HCEC 1CT (cell line): ENCODE measurements around the gene DR1.

Experiments used
- DNase-seq: peaks from one replicate; pipeline ENCODE4 v3.0.0-alpha.2; 2017

Gene DR1

DNA sequence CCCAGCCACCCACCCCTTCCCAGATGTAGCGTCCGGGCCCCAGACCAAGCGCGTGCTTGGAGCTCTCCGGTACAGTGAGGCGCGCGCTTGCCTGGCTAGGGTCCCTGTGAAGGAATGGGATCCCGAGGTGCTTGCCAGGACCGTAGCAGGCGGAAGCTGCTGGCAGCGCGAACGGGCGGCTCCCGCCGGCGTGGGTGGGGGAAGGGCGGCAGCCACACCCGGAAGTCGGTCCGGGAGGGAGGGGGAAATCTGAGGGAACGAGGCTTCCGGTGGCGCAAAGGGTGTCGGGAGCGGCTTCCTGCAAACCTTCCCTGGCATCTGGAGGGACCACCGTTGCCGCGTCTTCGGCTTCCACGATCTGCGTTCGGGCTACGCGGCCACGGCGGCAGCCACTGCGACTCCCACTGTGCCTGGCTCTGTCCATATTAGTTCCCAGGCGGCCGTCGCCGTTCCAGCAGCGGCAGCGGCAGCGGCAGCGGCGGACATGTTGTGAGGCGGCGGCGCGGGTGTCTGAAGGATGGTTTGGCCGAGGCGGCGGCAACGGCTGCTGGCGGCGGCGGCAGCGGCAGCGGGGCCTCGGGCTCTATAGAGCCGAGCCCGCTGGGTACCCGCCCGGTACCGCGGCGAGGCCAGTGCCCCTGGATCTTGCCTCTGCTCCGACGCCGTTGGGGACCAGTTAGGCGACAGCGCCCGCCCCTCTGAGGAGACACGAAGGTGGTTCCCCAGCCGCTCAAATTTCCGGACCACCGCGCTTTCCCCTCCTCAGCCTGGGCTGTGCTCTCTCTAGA, at the start of gene DR1:
Gene DR1, plus strand, starts transcription at position 275 of the 788 bp plus-strand sequence. CDS start 739 bp downstream, outside the sequence.
- peak; percentile 93 for DNase-seq

DNA sequence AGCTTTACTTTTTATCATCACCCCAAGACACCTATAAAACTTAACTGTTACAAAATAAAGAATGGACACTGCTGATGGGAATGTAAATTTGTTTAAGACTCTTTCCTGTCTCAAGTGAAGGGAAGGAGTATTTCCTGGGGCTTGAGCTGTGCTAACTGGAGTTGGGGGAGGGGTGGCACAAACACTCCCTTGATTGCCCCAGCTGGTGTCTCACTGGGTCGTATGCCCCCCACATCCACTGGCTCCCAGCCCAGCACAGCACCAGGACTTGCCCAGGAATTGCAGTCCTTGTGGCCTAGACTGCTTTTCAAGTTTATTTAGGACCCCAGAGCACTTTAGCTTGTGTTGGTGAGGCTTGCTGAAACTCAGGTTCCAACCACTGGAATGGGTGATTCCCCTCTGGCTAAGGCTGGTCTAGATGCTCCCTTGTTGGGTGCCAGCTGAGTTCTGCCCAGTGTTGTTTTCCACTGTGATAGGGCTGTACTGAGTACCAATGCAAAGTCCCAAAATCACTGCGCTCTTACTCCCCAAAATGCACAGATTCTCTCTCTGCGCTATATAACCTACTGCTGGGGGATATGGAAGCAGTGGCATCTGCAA, 49.1 kb upstream of the DR1 start:
- DNase-seq = no peak

DNA sequence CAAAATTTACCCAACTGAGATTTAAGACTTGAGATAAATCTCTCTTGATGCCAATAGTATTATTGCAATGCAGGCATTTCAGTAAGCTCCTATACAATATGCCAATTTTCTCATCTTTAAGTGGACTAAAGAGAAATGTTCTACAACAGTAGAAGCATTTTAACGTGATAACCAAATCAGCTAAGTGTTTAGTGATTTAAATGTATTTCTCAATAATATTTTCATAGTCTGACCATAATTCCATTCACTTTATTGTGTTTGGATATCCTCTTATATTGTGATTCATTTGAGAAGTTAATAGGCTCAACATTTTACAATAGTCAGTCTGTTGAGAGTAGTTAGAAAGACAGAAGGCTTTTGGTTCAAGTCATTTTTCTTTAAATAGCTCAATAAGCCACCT, 44.6 kb upstream of the DR1 start:
- no peak for DNase-seq

DNA sequence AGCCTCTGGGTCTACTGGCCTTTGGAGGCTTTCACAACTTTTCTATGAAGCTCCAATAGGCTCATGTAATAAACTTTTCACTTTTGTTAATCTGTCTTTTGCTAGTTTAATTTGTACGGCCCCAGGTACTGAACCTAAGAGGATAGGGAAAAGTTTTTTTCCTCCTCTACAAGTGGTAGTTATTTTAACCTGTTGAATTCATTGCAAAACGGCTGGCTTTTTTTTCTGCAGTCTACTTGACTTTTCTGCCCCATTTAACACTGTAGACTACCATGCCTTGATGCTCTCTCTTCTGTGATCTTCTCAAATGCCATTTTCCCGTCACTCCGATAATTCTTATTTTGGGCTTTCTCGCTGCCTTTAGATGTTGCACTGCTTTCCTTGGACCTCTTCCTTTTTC, 43.6 kb upstream of the DR1 start:
- no peak for DNase-seq

DNA sequence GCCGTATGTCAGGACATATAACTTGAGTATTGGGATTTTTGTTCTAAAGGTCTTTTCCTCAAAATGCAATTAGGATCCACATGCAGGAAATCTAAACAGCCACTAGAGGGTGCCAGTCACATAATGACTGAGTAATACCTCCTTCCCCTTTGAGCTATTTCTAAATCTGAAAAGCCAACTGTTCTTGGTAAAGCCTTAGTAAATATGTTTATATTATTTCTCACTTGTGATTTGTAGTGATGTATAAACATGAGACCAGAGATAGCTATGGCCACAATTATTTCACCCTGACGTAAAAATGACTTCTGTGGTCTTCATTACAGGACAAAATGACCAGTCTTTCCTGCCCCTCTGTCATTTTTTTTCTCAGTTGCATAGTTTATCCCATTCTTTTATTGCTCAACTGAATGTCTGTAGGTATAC, 41.0 kb upstream of the DR1 start:
- peak; percentile 65 for DNase-seq

DNA sequence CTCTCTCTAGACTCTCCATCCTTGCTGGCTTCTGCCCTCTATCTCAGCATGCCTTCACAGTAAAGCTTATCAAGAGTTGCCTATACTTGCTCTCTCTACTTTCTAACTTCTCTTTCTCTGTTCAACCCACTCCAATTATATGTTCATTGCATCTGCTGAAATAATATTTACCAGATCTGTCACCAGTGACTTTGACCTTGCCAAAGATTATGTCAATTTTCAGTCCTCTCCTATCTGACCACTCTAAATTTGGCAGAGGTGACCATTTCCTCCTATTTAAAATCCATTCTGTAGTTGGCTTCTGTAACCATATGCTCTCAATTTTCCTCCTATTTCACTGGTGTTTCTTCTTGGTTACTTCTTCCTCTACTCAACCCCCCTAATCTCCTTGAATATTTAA, 38.8 kb upstream of the DR1 start:
- no peak for DNase-seq

DNA sequence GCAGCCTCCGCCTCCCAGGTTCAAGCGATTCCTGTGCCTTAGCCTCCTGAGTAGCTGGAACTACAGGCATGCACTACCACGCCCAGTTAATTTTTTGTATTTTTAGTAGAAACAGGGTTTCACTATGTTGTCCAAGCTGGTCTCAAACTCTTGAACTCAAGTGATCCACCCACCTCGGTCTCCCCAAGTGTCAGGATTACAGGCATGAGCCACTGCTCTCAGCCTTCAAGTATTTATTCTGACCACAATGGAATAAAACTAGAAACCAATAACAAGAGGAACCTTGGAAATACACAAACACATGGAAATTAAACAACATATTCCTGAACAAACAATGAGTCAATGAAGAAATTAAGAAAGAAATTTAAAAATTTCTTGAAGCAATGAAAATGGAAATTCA, 32.7 kb upstream of the DR1 start:
- no peak for DNase-seq

DNA sequence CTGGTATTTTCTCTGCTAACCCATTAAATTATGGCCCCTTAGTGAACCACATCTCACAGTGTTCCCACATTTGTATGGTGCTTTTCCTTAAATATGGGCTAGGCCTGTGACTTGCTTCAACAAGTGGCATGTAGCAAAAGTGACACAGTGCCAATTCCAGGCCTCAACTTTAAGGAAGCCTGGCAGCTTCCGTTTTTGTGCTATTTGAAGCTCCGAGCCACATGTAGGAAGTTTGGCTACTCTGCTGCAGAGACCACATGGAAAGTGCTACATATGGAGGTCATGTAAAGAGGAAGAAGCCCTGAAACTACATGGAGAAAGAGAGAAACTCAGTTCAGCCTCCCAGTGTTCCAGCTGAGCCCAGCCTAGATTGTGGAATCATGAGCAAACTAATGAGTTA, 28.5 kb upstream of the DR1 start:
- no peak for DNase-seq

DNA sequence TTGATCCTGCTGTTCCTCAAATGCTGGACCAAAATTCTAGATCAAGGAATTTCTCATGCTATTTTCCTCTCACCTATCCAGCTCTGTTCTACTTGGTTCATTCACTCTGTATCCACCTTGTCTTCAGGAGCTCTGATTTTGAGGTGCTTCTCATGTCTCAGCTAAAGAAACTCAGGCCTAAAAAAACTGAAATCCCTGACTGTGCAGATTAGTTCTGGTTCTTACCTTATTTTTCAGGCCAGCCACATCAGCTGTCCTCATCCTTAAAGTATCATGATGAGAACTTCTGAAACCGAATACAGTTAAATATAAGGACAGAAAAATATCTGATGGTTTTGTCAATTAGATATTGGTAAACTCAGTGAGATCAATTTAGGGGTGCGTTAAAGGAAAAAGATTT, 27.8 kb upstream of the DR1 start:
- no peak for DNase-seq

DNA sequence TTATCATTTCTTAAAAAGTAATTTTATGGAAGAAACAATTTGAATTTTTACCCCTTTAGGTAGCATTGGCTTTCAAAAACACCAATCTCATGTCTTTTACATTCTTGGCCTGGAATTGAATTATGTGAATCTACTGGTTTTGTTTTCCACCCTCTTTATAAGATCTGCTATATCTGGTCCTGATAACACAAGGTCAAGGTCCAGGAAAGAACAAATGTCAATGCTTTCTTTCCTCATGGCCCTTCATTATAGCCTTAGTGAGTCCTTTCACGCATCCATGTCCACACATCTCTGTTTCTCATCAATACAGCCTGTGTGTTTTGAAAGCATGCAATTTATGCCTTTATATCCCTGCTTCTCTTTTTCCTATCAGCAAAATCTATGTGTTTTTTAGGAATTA, 24.0 kb upstream of the DR1 start:
- no peak for DNase-seq

DNA sequence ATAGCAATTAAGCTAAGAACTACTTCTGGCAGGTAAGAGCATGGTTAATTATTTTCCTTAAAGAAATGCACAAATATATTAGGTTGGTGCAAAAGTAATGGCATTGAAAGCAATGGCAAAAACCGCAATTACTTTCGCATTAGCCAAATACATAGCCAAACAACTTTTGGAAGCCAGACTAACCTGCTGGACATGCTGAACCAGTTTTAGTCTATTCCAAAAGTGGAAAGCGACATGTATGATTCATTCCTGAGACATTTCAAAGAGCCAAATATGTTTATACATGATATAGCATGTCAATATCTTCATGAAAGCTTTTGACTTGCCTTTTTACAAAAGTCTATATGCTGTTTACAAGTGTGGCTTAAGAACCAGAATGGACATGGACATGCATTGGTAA, 23.4 kb upstream of the DR1 start:
- no peak for DNase-seq

DNA sequence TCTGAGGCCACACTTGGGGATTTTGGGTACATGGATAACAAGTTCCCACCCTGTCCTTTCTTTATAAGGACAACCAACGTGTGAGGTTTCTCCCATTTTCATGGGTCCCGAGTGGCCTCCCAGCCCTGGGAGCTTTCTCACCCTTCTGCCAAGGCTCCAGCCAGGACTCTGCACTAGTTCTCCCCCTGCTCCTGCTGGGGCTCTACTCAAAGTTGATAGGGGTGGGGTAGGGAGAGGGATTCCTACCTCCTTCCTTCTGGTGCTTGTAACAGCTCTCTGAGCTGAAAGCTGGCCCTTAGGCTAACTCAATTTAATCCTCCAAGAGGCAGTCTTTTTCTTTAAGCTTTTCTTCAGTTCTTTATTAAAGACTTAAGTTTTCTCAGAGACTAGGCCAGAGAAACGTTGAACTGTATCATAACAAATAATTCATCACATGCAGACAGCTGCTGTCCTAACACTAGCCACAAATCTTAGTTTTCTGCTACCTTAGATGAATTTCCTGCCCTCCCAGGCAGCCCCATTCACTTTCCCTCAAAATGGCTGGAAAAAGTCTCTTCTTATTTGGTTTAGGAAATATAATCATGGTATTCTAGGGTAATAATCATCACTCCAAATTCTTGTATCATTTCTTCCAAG, 22.4 kb upstream of the DR1 start:
- DNase-seq = no peak

DNA sequence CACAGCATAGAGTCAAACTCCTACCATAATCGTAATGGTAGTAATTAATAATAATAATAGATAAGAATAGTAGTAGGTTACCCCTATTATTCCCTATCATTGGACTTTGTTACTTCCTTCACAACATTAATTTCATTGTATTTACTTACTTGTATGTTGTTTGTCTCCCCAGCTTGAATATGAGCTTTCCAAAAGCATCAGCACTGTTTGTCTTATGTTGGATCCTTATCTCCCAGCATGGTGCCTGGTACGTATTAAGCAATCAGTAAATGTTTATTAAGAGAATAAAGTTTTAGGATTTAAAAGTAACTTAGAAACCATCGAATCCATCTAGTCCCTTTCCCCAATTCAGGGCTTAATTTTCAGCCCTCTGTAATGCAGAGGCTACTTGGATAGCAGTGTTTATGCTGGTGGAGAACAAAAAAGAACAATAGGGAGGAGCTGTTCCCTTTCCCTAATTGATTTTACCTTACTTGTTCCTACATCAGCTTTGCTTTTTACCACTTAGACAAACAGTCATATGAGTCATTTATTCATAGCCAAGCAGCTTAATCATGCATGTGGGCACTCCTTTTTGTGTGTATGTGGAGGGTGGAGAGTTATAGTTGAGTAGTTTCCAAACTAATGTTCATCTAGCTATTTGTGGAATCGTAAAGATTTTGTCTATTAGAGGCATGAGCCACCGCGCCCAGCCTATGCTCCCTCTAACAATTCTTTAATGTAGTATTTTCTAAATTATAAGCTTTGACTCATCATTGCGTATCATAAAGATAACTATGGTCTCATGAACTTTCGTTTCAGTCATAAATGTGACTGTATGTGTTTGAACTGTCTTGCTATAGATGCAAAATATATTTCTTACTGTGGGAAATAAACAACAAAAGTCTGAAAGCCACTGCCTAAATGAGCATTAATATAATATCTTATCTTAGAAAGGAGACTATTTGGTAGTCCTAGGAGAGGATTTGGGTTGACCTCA, 20.9 kb upstream of the DR1 start:
- DNase-seq = peak; percentile 85

DNA sequence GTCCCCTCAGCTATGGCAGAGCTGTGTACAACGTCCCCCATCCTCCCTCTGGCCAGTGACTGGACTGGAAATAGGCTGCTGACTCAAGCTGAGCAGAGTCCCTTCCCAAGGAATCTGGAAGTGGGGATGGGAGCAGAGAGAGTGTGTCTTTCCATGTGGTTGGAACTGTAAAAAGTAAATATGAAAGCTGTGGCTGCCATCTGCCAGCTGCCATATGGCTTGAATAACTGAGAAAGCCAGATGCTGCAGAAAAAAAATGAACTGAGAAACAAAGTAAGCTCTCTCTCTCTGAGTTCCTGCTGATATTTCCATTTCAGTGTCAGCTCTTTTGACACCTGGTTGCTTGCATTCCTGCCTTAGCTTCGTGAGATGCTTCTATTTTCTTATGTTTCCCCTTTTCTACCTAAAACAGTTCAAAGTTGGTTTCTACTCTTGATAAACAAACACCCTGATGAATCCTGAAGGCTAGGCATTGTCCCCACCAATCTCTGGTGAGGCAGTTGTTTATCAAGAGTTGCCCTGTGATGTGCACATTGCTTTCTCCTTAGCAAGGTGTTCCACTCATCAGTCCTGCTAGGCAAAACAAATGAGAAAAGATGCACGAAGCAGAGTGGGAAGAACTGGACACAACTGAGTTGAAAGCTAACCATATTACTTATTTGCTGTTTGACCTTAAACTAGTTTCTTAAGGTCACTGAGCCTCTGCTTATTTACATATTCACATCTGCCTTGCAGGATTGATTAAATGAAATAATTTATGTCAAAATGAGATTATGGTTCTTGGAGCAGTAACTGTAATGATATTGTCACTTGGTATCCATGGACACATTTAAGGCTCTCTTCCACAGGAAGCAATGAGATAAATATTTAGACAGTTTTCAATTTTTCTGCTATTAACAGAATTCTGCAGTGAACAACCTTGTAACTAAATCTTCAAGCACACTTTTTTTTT, 16.6 kb upstream of the DR1 start:
- DNase-seq = peak; percentile 42

DNA sequence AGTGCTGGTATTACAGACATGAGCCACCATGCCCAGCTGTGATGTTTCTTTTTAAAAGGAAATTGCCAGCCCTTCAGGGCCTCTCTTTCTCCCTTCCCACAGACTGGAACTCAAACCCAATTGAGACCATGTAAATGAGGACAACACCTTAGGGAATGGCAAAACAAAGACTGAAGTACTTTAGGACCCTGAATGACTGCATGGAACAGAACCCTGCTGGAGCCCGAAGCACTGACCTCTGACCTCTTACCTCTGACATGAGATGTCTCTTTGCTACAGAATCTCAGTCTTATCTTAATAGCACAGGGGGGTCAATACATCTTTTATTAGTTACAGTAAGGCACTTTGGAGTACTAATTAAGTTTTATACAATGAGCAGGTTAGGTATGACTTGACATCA, 15.5 kb upstream of the DR1 start:
- no peak for DNase-seq

DNA sequence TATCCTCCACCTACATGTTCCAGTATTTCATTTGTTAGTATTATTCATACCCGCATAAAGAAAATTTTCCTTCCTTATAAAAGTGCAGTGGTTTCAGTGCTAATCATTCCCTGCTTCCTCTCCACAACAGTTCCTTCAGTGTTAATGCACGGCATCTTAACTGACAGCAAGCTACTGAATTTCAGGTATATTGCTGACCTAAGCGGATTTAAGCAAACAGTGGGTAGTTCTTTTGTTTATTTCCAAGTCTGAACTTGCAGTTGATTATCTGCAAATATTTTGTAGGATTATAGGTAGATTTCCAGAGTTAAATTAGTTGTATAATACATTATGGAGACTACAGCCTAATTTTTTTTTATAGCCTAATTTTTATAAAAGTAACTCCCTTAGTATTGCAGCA, 15.1 kb upstream of the DR1 start:
- no peak for DNase-seq

DNA sequence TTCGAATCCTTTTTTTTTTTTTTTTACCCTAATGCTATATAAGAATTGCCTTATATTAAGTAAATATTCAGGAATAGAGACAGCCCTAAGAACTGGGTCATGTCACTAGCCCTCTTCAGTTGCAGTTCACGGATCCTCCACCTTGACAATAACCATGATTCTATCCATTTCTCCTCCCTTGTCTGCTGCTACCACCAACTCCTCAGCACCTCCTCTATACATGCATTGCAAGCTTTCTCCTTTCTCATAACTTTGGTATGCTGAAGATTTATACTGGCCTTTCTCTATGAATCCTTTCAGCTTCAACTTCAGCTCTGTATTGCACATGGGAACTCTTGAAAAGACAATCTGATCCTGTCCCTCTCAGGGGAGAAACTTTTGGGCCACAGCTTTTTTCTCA, 14.3 kb upstream of the DR1 start:
- DNase-seq = peak; percentile 29

DNA sequence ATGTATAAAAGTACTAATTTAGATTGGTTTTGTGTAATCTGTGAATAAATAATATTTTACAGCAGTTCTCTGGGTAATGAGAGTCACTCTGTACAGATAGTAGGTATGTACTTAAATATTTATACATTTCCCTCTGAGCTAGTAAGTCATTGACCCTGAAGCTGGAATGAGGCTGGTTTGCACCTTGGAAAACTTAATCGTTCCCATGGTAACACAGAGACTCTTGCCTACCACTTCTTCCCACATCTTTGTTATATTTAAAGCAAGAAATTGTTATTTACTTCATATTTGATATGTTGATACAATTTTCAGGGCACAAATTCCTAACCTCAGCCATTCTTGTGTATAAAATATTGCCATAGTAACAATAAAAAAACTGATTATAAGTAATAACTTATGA, 13.3 kb upstream of the DR1 start:
- DNase-seq = no peak

DNA sequence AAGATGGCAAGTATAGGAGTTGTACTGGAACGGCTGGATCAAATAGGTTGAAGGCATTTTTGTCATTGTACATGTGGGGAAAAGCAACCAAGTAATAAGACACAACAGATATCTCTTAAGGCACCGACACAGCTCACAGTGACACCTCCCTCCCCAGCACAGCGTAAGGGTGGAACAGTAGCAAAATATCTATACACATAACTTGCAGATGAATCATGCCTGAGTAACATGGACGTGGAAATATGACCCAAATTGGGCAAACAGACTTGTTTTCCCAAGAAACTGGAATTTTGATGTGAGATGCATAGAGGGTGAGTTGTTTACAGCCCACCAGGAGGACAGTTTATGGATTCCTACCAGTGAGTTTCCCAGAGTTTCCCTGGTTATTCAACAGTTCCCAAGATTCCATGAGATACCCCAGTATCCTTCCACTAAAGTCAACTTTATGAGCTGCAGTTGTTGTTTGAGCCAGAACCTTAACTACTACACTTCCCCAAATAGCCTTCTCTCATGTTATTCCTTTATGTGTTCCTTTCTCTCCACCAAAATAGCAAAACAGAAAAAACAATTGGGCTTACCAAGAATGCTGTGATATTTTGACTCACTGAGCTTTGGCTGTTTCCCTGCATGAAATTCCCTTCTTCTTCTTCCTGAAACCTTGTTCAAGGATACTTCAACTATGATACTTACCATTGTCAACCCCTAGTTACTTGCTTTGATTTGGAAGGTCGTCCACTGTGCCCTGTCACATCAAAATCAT, 7.1 kb upstream of the DR1 start:
- DNase-seq = peak; percentile 96

DNA sequence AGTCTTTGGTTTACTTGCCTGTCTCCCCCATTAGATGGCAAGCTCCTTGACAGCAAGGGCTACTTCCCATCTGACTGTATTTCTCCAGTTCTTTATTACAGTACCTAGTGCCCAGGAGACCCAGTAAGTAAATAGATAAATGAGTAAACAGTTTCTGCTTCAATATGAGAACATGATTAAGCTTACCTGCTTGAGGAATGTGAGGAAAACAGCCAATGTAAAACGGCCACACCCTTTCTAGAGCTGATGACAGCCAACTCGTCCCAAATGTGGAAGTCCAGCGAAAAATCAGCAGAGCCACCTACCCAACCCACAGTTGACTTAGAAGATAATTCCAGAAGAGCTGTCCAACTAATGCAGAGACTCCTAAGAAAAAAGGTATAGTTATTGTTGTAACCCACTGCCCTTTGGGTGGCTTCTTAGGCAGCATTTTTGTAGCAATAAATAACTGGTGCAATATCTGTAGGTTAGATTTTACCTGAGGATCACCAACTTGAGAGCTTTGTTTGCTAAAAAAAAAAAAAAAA, 6.5 kb upstream of the DR1 start:
- DNase-seq = no peak

DNA sequence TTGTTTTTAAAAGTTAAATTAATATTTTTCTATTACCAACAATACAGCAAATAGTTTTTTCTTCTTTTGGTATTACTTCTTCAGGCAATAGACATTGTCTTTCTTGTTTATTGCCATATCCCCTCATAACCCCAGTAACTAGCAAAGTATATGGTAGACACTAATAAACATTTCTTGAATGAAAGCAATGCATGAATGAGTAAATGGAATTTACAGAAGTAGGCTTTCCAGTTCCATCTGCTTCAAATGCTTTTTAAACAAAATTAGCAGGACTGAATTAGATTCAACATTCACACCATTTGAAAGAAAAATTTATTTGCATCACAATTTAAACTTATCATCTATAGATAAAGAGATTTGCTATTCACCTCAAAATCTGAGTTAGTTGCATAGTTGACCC, 5.6 kb upstream of the DR1 start:
- DNase-seq = no peak
